ENCODE data around the gene ZNF48.

Gene ZNF48

DNA sequence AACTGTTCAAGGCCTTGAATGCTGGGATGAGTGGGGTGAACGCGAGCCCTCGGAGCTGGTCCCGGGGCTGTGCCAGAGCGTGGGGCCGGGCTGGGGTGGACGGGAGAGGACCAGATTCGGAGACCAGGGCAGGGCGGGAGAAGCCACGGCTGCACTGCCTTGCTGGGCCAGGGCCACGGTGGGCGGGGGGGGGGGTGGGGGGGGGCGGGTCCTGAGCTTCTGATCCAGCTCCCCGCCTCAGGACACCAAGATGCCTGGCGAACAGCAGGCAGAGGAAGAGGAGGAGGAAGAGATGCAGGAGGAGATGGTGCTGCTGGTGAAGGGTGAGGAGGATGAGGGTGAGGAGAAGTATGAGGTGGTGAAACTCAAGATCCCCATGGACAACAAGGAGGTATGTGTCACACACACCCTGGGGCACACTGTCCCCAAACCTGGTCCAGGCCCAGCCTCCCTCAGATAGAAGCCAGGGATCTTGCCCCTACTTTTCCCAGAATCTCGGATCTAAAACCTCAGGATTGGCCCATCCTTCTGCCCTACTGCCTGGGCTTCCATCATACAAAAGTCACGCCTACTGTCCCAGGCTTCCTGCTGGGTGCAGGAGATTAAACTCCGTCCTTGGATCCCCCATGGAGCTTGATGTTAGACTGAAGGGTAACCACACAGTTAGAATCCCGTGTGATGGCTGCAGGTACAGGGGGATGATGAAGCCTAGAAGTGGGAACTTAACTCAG is 12.7 kb downstream of the ZNF48 start:
- DNase-seq = no peak

DNA sequence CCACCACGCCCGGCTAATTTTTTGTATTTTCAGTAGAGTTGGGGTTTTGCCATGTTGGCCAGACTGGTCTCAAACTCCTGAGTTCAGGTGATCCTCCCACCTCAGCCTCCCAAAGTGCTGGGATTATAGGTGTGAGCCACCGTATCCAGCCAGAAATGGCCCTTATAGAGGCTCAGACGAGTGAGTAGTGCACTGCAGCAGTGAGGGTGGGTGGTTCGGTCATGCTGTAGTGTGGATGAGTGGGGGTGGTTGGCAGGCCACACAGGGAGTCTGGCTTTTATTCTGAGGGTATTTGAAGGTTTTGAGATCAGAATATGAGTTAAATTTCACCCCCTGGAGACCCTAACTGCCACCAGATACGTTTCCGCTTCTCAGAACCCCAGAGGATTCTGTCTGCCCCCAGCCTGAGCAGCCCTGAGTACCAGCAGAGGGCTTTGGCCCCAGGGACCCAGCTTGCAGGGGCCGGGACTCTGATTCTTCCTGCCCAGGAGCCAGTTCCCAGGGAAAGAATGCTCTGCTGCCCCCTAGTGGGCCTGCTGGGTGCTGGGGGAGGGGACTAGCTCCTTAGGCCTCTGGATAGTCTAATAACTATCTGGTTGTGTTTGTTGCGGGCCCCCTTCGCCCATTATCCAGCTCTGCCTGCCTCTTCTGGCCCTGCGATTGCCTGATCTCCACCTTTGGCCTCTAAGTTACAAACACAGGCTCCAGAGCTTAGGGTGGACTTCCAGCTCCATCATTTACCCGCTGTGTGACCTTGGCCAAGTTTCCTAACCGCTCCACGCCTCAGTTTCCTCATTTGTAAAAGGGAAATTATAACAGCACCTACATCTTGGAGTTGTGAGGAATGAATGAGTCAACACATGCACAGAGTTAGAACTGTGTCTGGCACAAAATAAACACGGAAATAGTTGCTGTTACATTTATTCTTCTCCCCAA is 14.2 kb downstream of the ZNF48 start:
- peak; percentile 94 for DNase-seq

DNA sequence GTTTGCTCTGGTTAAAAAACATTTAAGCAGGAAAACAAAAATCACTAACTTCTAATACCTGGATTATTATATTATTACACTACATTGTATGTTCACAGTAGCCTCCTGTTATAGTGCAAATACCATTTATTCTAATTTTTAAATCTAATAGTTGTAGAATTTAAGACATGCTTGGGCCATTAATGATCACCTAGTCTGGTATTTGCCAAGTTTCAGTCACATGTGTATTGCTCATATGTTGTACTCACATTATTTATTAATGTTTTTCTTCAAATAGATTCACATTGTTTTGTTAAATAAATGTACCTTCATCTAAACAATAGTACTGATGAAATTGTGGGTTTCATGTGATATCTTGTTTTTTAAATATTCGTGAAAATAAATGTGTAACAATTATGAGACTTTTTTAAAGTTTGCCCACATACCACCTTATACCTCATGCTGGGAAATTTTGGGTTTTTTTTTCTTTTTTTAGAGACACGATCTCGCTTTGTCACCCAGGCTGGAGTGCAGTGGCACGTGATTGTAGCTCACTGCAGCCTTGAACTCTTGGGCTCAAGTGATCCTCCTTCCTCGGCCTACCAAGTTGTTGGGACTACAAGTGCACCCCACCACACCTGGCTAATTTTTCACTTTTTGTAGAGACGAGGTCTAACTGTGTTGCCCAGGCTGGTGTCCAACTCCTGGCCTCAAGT is 18.0 kb downstream of the ZNF48 start:
- no peak for DNase-seq

DNA sequence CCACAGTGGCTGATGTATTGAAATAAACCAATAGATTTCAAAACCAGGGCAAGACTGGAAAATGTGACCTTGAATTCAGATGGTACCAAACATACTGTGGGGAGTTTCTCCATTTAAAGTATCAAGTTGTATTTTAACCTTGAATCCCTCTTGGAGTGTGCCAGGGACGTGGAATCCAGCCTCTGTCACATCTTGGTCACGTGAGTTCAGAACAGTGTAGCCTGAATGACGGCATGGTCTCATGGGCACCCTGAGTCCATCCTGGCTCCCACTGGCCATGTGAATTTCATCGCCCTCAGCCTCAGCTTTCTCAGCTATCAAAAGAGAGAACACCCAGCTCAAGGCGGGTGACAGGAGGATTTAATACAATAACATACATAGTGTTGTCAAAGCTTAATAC is 18.9 kb downstream of the ZNF48 start:
- DNase-seq = no peak

DNA sequence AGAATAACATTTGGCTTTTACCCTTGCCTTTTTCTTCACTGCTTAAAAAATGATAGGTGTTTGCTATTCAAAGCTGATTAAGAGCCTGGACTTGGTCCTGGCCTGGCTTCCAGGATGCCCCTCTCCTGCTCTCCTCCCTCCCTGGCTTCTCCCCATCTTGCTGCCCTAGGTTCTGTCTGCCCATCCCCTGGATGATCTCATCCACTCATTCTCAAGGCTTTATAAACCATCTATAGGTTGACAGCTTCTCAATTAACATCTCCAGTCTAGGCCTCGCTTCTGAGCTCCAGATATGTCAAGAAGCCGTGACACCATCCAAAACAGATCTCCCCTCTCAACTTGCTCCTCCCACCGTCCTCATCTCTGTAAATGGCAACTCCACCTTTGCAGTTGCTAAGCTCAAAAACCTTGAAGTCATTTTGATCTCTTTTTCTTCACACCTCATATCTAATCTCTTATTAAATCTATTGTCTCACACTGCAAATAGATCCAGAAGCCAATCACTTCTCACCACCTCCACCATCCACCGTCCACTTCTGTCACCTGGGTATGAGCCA is 20.9 kb downstream of the ZNF48 start:
- DNase-seq = no peak

DNA sequence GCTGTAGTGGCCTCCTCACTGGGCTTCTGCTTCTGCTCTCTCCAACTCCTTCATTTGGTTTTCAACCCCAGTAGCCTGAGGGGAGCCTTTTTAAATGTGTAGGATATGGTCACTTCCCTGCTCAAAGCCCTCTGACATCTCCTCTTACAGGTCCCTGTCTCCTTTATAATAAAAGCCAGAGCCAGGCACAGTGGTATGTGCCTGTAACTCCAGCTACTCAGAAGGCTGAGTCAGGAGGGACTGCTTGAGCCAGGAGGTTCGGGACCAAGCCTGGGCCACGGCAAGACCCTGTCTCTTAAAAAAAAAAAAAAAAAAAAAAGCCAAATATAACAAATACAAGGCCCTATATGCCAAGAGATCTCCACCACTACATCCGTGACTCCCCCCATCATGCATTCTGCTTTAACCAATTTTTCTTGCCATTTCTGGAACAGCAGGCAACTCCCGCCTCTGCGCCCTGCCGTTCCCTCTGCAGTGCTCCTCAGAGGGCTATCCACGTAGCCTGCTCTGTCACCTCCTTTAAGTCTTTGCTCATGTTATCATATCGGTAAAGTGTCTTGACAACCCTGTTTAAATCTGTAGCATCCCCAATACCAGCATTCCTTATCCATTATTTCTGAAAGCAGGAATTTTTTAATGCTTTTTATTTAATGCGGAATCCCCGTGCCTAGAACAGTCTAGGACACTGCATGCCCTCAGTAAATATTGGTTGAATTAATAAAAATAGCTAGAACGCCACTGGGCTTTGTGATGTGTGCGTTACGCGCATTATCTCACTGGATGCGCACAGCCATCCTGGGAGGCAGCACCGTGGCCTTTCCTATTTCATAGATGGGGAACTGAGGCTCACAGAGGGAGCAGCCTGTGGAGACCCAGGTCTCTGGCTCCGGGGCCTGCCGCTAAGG is 21.7 kb downstream of the ZNF48 start:
- no peak for DNase-seq

DNA sequence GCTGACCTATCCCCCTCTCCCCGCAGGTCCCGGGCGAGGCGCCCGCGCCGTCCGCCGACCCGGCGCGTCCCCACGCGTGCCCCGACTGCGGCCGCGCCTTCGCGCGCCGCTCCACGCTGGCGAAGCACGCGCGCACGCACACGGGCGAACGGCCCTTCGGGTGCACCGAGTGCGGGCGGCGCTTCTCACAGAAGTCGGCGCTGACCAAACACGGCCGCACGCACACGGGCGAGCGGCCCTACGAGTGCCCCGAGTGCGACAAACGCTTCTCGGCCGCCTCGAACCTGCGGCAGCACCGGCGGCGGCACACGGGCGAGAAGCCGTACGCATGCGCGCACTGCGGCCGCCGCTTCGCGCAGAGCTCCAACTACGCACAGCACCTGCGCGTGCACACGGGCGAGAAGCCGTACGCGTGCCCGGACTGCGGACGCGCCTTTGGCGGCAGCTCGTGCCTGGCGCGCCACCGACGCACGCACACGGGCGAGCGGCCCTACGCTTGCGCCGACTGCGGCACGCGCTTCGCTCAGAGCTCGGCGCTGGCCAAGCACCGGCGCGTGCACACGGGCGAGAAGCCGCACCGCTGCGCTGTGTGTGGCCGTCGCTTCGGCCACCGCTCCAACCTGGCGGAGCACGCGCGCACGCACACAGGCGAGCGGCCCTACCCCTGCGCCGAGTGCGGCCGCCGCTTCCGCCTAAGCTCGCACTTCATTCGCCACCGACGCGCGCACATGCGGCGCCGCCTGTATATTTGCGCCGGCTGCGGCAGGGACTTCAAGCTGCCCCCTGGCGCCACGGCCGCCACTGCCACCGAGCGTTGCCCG is 22.5 kb downstream of the ZNF48 start:
- DNase-seq = peak; percentile 96

DNA sequence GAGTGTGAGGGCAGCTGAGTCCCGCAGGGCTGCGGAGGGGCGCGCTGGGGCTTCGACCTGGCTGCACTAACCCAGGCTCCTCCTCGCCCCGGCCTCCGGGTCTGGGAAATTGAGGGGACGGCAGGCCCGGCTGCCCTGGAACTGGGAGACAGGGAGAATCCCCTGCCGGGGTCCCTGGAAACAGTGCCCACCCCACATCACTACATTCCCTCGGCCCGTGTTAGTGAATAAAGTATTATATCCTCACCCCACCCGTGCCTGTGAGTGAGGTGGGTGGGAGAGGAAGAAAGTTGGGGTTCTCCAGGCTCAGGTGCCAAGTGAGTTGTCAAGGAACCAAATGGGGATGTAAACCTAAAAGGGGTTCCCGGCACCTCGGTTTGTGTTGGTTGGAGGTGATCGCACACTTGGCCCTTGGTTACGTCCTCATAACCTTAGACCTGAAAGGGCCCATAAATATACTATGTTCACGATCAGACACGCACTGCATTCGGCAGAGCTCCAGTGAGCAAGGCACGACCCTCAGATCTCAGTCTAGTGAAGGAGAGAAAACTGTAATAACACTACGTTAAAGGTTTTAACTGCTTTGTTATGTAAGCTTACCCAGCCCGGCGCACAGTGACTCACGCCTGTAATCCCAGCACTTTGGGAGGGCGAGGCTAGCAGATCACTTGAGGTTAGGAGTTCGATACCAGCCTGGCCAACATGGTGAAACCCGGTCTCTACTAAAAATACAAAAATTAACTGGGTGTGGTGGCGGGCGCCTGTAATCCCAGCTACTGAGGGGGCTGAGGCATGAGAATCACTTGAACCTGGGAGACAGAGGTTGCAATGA is 23.3 kb downstream of the ZNF48 start:
- no peak for DNase-seq

DNA sequence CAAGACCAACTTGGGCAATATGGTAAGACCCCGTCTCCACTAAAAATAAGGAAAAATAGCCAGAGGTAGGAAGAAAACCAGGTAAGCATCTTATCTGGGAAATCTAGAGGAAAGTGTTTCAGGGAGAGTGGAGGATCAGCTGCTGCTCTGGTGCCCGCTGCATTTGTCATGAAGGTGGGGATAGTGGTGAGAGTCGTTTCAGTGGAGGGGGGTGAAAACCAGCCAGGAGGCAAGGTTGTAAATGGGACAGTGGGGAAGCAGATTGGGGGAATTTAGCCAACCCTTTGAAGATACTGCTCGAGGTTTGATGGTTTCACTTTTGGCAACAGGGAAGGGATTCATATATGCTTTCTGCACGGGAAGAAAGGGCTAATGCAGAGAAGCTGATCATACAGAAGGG is 25.8 kb downstream of the ZNF48 start:
- DNase-seq = no peak

DNA sequence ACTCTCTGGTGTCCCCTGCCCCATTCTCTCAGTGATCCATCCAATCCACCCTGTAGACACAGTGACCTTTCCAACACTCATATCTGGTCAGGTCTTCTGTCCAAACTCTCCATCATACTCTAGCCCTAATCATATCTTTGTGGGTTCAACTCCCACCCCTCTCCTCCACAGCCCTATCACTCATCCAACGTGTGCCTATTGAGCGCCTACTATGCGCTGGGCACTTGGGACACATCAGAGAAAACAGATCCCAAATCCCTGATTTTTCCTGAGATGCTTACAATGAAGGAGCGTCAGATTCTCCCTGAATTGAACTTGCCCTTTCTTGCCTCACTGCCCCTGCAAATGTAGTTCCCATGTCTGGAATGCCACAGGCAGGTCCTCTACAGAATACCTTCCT is 32.8 kb downstream of the ZNF48 start:
- DNase-seq = no peak

DNA sequence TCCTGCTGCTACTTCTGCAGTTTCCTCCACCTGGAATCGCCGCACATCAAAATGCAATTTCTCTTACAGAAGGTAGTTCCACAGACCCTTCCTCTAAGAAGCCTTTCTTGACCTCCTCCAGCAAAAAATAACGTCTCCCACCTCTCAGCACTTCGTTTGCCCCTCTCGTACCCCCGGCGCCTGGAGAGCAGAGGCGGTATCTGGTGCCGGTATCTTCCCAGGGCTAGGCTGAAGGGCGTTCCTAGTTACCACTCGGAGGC is 34.1 kb downstream of the ZNF48 start:
- no peak for DNase-seq

DNA sequence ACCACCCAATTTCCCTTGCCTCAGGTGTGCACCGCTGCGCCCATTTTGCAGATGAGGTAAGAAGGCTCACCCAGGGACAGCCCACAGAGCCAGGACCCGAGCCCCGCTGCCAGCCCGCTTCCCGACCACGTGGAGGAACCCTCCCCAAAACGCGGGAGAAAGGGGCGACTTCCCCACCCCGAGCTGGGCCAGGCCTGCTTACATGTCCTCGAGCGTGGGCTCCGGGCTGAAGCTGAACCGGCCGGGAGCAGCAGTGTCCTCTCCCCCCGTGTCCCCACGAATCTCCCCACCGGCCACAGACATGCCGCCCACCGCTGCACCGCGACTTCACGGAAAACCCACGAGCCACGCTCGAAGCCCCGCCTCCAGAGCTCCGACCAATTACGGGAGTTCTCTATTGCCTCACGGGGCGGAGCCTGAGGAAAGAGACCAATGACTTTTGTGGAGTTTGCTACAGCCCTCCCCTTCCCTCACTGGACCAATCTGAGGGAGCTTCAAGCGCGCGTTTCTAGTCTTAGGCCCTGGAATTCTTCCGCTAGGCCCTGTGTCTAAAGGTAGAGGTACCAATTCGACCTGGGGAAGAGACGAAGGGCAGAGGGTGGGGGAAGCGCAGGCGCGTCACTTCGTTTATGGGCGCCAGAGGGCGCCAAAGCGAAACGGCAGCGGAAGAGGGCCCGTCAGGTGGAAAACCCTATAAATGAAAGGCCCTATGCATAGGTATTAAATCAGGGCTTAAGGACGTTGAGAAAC is 34.6 kb downstream of the ZNF48 start, which contains the start of gene DCTPP1:
DCTPP1 (minus strand) TSS at position 353 of the 750 bp plus-strand sequence; CDS start at position 303, 50 bp downstream.
- peak; percentile 99 for DNase-seq

DNA sequence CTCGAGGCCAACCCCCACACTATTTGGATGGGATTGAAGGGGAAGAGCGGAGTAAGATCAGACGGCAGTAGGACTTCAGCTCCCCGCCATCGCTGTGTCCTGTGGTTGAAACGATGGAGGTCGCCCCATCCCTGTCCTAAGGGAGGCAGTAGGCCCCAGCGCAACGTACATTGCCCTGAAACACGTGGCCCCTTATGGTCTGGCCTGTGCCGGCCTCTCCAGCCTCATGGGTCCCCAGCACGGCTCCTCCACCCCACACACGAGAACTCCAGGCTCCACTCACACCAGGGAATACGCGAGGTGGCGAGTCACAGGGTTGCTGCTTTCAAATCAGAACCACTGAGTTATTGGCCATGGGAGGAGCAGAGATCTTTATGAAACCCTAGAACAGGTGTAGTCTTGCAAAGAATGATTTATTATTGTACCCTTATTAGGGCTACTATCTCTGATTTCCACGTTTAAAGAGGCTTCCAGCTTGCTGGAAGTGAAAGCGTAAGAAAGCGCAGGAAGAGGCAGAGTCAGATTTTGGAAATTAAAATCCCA is 35.3 kb downstream of the ZNF48 start:
- DNase-seq = no peak

DNA sequence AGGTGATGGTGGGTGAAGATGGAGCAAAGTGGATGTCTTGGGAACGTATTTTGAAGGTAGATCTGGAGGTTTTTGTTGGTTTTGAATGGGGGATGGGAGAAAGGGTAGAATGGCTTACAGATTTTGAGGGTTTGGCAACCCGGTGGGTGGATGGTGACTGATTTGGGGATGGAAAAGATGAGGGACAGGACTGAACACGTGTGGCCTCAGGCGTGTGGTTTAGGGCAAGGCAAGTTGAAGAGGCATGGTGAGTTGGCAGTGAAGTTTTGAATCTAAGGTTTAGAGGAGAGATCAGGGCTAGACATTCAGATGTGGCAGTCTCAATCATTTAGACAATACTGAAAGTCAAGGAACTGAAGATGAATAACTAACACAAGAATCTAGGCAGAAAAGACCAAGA is 39.6 kb downstream of the ZNF48 start:
- DNase-seq = peak; percentile 84

DNA sequence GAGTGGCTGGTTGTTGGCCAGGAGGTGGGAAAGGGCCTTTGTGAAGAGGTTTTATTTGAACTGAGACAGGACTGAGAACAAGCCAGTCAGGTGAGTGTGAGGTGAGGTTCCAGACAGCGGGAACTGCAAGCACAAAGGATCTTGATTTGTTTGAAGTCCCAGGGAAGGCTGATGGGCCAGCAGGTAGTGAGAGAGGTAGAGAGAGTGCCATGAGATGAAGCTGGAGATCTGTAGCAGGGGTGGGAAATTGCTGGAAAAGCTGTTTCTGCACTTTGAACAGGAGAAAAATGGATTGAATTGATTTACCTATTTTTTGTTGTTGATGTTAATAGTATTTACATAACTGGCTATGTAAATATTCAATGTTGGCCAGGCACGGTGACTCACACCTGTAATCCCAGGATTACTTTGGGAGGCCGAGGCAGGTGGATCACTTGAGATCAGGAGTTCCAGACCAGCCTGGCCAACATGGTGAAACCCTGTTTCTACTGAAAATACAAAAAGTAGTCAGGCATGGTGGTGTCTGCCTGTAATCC is 42.4 kb downstream of the ZNF48 start:
- no peak for DNase-seq

DNA sequence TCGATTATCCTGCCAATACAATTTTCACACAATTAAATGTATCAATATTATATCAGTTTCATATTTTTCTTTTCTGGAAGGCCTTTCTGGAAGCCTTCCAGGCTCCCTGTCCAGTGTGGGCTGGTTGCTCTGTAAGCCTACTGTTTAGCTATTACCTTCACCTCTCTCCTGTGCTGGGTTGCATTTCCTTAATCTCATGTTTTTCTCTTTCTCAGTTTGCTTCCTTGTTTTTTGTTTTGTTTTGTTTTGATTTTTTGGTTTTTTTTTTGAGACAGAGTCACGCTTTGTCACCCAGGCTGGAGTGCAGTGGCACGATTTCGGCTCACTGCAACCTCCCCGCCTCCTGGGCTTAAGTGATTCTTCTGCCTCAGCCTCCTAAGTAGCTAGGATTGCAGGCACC is 43.6 kb downstream of the ZNF48 start:
- DNase-seq = no peak

DNA sequence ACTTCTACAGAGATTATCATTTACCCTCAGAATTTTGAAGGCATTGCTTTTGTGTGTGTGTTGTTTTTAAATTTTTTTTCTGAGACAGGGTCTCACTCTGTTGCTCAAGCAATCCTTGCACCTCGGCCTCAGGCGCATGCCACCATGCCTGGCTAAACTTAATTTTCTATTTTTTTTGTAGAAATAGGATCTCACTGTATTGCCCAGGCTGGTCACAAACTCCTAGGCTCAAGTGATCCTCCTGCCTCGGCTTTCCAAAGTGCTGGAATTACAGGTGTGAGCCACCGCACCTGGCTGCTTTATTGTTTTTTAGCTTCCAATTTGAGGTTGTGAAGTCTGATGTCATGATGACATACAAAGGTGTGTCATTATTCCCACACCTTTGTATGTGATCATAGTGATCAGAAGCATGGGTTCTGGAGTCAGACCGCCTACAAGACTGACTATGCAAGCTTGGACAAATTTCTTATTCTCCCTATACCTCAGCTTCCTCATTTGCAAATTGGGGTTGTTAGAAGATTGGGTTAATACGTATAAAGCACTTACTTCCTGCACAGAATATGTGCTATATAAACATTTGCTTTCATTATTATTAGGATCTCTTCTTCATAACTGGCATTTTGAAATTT is 44.6 kb downstream of the ZNF48 start:
- DNase-seq = no peak

DNA sequence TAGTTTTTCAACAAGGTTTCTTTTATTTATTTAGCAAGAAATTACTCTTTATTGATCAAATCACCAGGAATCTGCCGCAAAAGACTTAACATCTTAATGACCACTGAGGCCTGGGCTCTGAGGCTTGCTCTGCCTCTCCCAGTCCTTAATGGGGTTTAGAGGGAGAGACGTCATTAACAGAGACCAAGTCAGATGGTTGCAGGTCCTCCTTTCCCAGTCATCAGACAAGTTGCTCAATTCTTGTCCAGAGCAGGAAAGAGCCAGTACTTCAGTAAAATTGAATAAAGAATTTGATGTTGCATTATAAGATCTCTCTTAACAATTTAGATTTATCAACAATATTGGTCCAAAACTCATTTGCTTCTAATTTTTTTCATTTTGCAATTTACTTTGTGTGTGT is 48.4 kb downstream of the ZNF48 start:
- DNase-seq = no peak
